ENCODE data around the gene CDCP2. TPM values are rescaled to one million over a fixed set of nuclear protein-coding genes. Genes with fewer than 3 reads are reported as not detected.

The CDCP2 gene
- total RNA-seq, 1 experiment from 2014 or later: not detected

GRCh38 chr1:54193453-54193852, 40.7 kb upstream of the CDCP2 start:
- H3K4me3 ChIP-seq (ENCODE audit: low read length): no peak overlapping the region

GRCh38 chr1:54191525-54191924, 38.7 kb upstream of the CDCP2 start:
- ChIA-PET POLR2A (ENCODE audit: unreplicated experiment) (no interaction called here), CTCF (no interaction called here)
- no peak overlapping the region for H3K27ac ChIP-seq (ENCODE audit: low read length)
- H3K27me3 ChIP-seq (ENCODE audit: low read length): no peaks in the 10 kb centered on the region
- no peak for DNase-seq
- intact Hi-C loops (cut with micrococcal nuclease): no loop called here
- no peaks in the 10 kb centered on the region for H3F3A ChIP-seq (ENCODE audit: low read length, unreplicated experiment)
- no peak overlapping the region for H3K4me3 ChIP-seq (ENCODE audit: low read length)
- H3K36me3 ChIP-seq (ENCODE audit: low read depth, low read length): 0 out of 2 replicates have a peak, but pooled peaks cover under 1% of the 10 kb centered on the region
- no peak overlapping the region for H2AFZ ChIP-seq (ENCODE audit: low read length)
- no peak for ATAC-seq
- no TSS peak for BruUV-seq (replicated peaks)
- H3K9me2 ChIP-seq (replicated peaks; ENCODE audit: low read length): no peaks in the 10 kb centered on the region
- H4K20me1 ChIP-seq (ENCODE audit: low read length): no peaks in the 10 kb centered on the region
- no peak overlapping the region for H3K4me2 ChIP-seq (ENCODE audit: low read length)
- no peaks in the 10 kb centered on the region for H3K4me1 ChIP-seq (ENCODE audit: insufficient read depth, low read length)
- no peak for TF ChIP-seq EZH2phosphoT487 (IDR thresholded peaks at IDR 0.05; ENCODE audit: borderline replicate concordance, low read length)
- no peak for TF ChIP-seq CTCF (conservative IDR thresholded peaks at IDR 0.05; ENCODE audit: low read depth, low read length)
- no peak for TF ChIP-seq EZH2 (IDR thresholded peaks at IDR 0.05; ENCODE audit: low read length, unreplicated experiment)
- H3K9ac ChIP-seq (ENCODE audit: low read length): no peak overlapping the region
- no peaks in the 10 kb centered on the region for H3K9me3 ChIP-seq (ENCODE audit: low read length)
- H3K79me2 ChIP-seq (ENCODE audit: low read length): no peaks in the 10 kb centered on the region

More at GRCh38 chr1:54193453-54193852, 40.7 kb upstream of the CDCP2 start:
- no TSS peak for BruUV-seq (replicated peaks)
- no peak overlapping the region for H2AFZ ChIP-seq (ENCODE audit: low read length)
- H3K36me3 ChIP-seq (ENCODE audit: low read depth, low read length): no peaks in the 10 kb centered on the region
- no peaks in the 10 kb centered on the region for H3K27me3 ChIP-seq (ENCODE audit: low read length)
- H3K4me2 ChIP-seq (ENCODE audit: low read length): no peak overlapping the region
- ChIA-PET CTCF (no interaction called here), POLR2A (ENCODE audit: unreplicated experiment) (no interaction called here)
- DNase-seq (no peak), ATAC-seq (no peak)
- TF ChIP-seq EZH2phosphoT487 (IDR thresholded peaks at IDR 0.05; ENCODE audit: borderline replicate concordance, low read length) (no peak), CTCF (conservative IDR thresholded peaks at IDR 0.05; ENCODE audit: low read depth, low read length) (no peak), EZH2 (IDR thresholded peaks at IDR 0.05; ENCODE audit: low read length, unreplicated experiment) (no peak)
- no peak overlapping the region for H3K9ac ChIP-seq (ENCODE audit: low read length)
- no peaks in the 10 kb centered on the region for H3K9me3 ChIP-seq (ENCODE audit: low read length)
- no peaks in the 10 kb centered on the region for H3F3A ChIP-seq (ENCODE audit: low read length, unreplicated experiment)
- intact Hi-C loops (cut with micrococcal nuclease): no loop called here
- no peaks in the 10 kb centered on the region for H4K20me1 ChIP-seq (ENCODE audit: low read length)
- no peak overlapping the region for H3K27ac ChIP-seq (ENCODE audit: low read length)
- H3K79me2 ChIP-seq (ENCODE audit: low read length): no peaks in the 10 kb centered on the region
- no peaks in the 10 kb centered on the region for H3K4me1 ChIP-seq (ENCODE audit: insufficient read depth, low read length)
- H3K9me2 ChIP-seq (replicated peaks; ENCODE audit: low read length): no peaks in the 10 kb centered on the region

GRCh38 chr1:54190526-54190925, 37.7 kb upstream of the CDCP2 start:
- no peak for ATAC-seq
- TF ChIP-seq EZH2phosphoT487 (IDR thresholded peaks at IDR 0.05; ENCODE audit: borderline replicate concordance, low read length) (no peak), EZH2 (IDR thresholded peaks at IDR 0.05; ENCODE audit: low read length, unreplicated experiment) (no peak), CTCF (conservative IDR thresholded peaks at IDR 0.05; ENCODE audit: low read depth, low read length) (no peak)
- H4K20me1 ChIP-seq (ENCODE audit: low read length): no peaks in the 10 kb centered on the region
- no peaks in the 10 kb centered on the region for H3K9me2 ChIP-seq (replicated peaks; ENCODE audit: low read length)
- POLR2A ChIA-PET (ENCODE audit: unreplicated experiment): no interaction called here
- H3K9ac ChIP-seq (ENCODE audit: low read length): no peak overlapping the region
- no peaks in the 10 kb centered on the region for H3F3A ChIP-seq (ENCODE audit: low read length, unreplicated experiment)
- DNase-seq: no peak
- no peak overlapping the region for H3K27ac ChIP-seq (ENCODE audit: low read length)
- H3K27me3 ChIP-seq (ENCODE audit: low read length): no peaks in the 10 kb centered on the region
- no peaks in the 10 kb centered on the region for H3K9me3 ChIP-seq (ENCODE audit: low read length)
- no TSS peak for BruUV-seq (replicated peaks)
- intact Hi-C loops (cut with micrococcal nuclease): no loop called here
- no peaks in the 10 kb centered on the region for H3K4me1 ChIP-seq (ENCODE audit: insufficient read depth, low read length)
- CTCF ChIA-PET: no interaction called here
- no peak overlapping the region for H2AFZ ChIP-seq (ENCODE audit: low read length)
- H3K4me3 ChIP-seq (ENCODE audit: low read length): no peak overlapping the region
- peaks cover 8% of the 10 kb centered on the region; the same call in 1 of the 2 replicates for H3K36me3 ChIP-seq (ENCODE audit: low read depth, low read length)
- H3K79me2 ChIP-seq (ENCODE audit: low read length): no peaks in the 10 kb centered on the region
- no peak overlapping the region for H3K4me2 ChIP-seq (ENCODE audit: low read length)

Data from PC-3 (cell line).